ENCODE data around the gene DSTN.

Gene DSTN

GRCh38 chr20:17565169-17565845, 4.6 kb upstream of the DSTN start:
- Histone ChIP-seq H3K79me2 (ENCODE audit: insufficient read depth, low read length) (peaks cover 4% of the 10 kb centered on the region; the same call in 1 of the 2 replicates), H3K4me3 (ENCODE audit: low read length, poor library complexity, severe bottlenecking) (no peak overlapping the region), H3K9me2 (replicated peaks; ENCODE audit: low read depth, low read length) (no peaks in the 10 kb centered on the region), H3K27me3 (ENCODE audit: insufficient read depth, low read length, poor library complexity, severe bottlenecking) (no peaks in the 10 kb centered on the region), H2AFZ (ENCODE audit: low read length) (no peak overlapping the region), H3K4me1 (ENCODE audit: insufficient read depth, low read length, poor library complexity, severe bottlenecking) (no peaks in the 10 kb centered on the region), H3K9me3 (ENCODE audit: insufficient read depth, low read depth, low read length) (no peaks in the 10 kb centered on the region), H3K36me3 (ENCODE audit: insufficient read depth, low read length) (no peaks in the 10 kb centered on the region), H3K9ac (ENCODE audit: low read depth, low read length, poor library complexity, severe bottlenecking) (no peak overlapping the region), H3K4me2 (ENCODE audit: low read depth, low read length, poor library complexity, severe bottlenecking) (no peak overlapping the region), H3F3A (ENCODE audit: low read depth) (no peaks in the 10 kb centered on the region), H4K20me1 (ENCODE audit: insufficient read depth, low read length, poor library complexity, severe bottlenecking) (no peaks in the 10 kb centered on the region)
- TF ChIP-seq EZH2phosphoT487 (IDR thresholded peaks at IDR 0.05; ENCODE audit: borderline replicate concordance): no peak
- no peak for TF ChIP-seq CTCF (conservative IDR thresholded peaks at IDR 0.05; ENCODE audit: low read length)

GRCh38 chr20:17566345-17566744, 3.5 kb upstream of the DSTN start:
- Histone ChIP-seq H4K20me1 (ENCODE audit: insufficient read depth, low read length, poor library complexity, severe bottlenecking) (peaks cover 1% of the 10 kb centered on the region), H3K4me1 (ENCODE audit: insufficient read depth, low read length, poor library complexity, severe bottlenecking) (no peaks in the 10 kb centered on the region)
- TF ChIP-seq EZH2phosphoT487 (IDR thresholded peaks at IDR 0.05; ENCODE audit: borderline replicate concordance) (no peak), CTCF (conservative IDR thresholded peaks at IDR 0.05; ENCODE audit: low read length) (no peak)

GRCh38 chr20:17568045-17568788, 1.7 kb upstream of the DSTN start:
- H3K36me3 ChIP-seq (ENCODE audit: insufficient read depth, low read length): no peaks in the 10 kb centered on the region
- no peak overlapping the region for H2AFZ ChIP-seq (ENCODE audit: low read length)
- H3K9me3 ChIP-seq (ENCODE audit: insufficient read depth, low read depth, low read length): no peaks in the 10 kb centered on the region
- peaks cover 30% of the 10 kb centered on the region for H3K79me2 ChIP-seq (ENCODE audit: insufficient read depth, low read length)
- TF ChIP-seq CTCF (conservative IDR thresholded peaks at IDR 0.05; ENCODE audit: low read length): no peak
- no peak for TF ChIP-seq EZH2phosphoT487 (IDR thresholded peaks at IDR 0.05; ENCODE audit: borderline replicate concordance)
- H3K4me3 ChIP-seq (ENCODE audit: low read length, poor library complexity, severe bottlenecking): no peak overlapping the region
- H3K4me2 ChIP-seq (ENCODE audit: low read depth, low read length, poor library complexity, severe bottlenecking): no peak overlapping the region
- no peaks in the 10 kb centered on the region for H3K27me3 ChIP-seq (ENCODE audit: insufficient read depth, low read length, poor library complexity, severe bottlenecking)
- H3F3A ChIP-seq (ENCODE audit: low read depth): no peaks in the 10 kb centered on the region
- H4K20me1 ChIP-seq (ENCODE audit: insufficient read depth, low read length, poor library complexity, severe bottlenecking): peaks cover 19% of the 10 kb centered on the region
- H3K9me2 ChIP-seq (replicated peaks; ENCODE audit: low read depth, low read length): no peaks in the 10 kb centered on the region
- peaks cover 17% of the 10 kb centered on the region for H3K4me1 ChIP-seq (ENCODE audit: insufficient read depth, low read length, poor library complexity, severe bottlenecking)
- no peak overlapping the region for H3K9ac ChIP-seq (ENCODE audit: low read depth, low read length, poor library complexity, severe bottlenecking)

More at GRCh38 chr20:17566345-17566744, 3.5 kb upstream of the DSTN start:
- Histone ChIP-seq H3K4me3 (ENCODE audit: low read length, poor library complexity, severe bottlenecking) (no peak overlapping the region), H3K4me2 (ENCODE audit: low read depth, low read length, poor library complexity, severe bottlenecking) (no peak overlapping the region), H3K9ac (ENCODE audit: low read depth, low read length, poor library complexity, severe bottlenecking) (no peak overlapping the region), H3K9me2 (replicated peaks; ENCODE audit: low read depth, low read length) (no peaks in the 10 kb centered on the region), H3K79me2 (ENCODE audit: insufficient read depth, low read length) (peaks cover 12% of the 10 kb centered on the region; the same call in 1 of the 2 replicates), H3F3A (ENCODE audit: low read depth) (no peaks in the 10 kb centered on the region), H3K36me3 (ENCODE audit: insufficient read depth, low read length) (no peaks in the 10 kb centered on the region), H3K9me3 (ENCODE audit: insufficient read depth, low read depth, low read length) (no peaks in the 10 kb centered on the region), H2AFZ (ENCODE audit: low read length) (no peak overlapping the region), H3K27me3 (ENCODE audit: insufficient read depth, low read length, poor library complexity, severe bottlenecking) (no peaks in the 10 kb centered on the region)

All from Loucy (cell line).